AG10803 (cell line): Measurements from ENCODE around the gene CNTNAP4.

Experiments used
- DNase-seq: peaks from one replicate; pipeline ENCODE4 v3.0.0; 2010; ENCODE audit warnings: low read depth
- H3K4me3 ChIP-seq: 2 replicates; pipeline ENCODE4 v1.5.1; 2011; ENCODE audit warnings: mild to moderate bottlenecking, low read length, control low read depth
- TF ChIP-seq, protein P1 (sequence below): conservative IDR thresholded peaks from 2 replicates; pipeline ENCODE4 v1.5.1; 2011; ENCODE audit warnings: mild to moderate bottlenecking, low read length, control low read depth, inconsistent platforms

Gene CNTNAP4

GRCh38 chr16:76524356-76524755 lies 247.2 kb downstream of the CNTNAP4 start:
- H3K4me3 ChIP-seq = no peak overlapping the region
- TF ChIP-seq, protein P1, sequence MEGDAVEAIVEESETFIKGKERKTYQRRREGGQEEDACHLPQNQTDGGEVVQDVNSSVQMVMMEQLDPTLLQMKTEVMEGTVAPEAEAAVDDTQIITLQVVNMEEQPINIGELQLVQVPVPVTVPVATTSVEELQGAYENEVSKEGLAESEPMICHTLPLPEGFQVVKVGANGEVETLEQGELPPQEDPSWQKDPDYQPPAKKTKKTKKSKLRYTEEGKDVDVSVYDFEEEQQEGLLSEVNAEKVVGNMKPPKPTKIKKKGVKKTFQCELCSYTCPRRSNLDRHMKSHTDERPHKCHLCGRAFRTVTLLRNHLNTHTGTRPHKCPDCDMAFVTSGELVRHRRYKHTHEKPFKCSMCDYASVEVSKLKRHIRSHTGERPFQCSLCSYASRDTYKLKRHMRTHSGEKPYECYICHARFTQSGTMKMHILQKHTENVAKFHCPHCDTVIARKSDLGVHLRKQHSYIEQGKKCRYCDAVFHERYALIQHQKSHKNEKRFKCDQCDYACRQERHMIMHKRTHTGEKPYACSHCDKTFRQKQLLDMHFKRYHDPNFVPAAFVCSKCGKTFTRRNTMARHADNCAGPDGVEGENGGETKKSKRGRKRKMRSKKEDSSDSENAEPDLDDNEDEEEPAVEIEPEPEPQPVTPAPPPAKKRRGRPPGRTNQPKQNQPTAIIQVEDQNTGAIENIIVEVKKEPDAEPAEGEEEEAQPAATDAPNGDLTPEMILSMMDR = no peak
- DNase-seq = no peak

- TF ChIP-seq, protein P1 = no peak
- DNase-seq = no peak
- H3K4me3 ChIP-seq = no peak overlapping the region
Observed at GRCh38 chr16:76524769-76525168, 247.6 kb downstream of the CNTNAP4 start.

GRCh38 chr16:76527244-76527643 lies 250.0 kb downstream of the CNTNAP4 start:
- TF ChIP-seq, protein P1 = no peak
- DNase-seq = no peak
- no peak overlapping the region for H3K4me3 ChIP-seq

DNA sequence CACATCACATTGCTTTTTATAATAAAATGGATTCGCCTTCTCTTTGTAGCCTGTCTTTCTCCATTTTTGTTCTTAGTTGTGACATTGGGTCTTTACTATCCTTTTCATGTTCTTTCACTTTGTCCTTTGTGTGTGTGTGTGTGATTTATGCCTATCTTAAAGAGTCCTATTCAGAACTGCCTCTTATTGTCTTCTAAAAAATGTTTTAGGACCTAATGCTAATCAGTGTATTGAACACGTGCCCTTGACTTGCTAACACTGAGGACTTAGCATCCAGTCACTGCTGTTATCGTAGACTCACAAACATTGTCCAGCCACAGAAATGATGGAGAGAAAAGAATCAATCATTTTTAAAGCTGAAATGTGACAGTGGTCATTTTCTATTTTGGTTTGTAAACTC lies 251.9 kb downstream of the CNTNAP4 start:
- TF ChIP-seq, protein P1 = no peak
- DNase-seq = no peak
- no peak overlapping the region for H3K4me3 ChIP-seq

DNA sequence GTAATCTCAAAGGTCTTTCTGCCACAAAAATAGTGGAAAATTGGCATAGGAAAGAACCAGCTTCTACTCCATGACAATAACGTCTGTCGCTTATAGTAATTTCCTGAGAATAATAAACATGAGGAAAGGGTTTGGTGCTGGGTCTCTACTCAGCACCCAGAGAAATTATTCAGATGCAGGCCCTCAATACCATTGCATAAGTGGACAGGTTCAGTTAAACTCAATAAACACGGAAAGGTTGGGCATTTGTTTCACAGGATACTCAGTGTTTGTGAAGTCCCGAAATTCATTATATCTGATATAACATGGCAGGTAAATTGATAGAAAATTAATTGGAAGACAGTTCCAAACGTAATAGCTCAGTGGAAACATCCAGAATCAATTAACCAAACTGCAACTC lies 254.0 kb downstream of the CNTNAP4 start:
- TF ChIP-seq, protein P1 = no peak
- no peak overlapping the region for H3K4me3 ChIP-seq
- no peak for DNase-seq

DNA sequence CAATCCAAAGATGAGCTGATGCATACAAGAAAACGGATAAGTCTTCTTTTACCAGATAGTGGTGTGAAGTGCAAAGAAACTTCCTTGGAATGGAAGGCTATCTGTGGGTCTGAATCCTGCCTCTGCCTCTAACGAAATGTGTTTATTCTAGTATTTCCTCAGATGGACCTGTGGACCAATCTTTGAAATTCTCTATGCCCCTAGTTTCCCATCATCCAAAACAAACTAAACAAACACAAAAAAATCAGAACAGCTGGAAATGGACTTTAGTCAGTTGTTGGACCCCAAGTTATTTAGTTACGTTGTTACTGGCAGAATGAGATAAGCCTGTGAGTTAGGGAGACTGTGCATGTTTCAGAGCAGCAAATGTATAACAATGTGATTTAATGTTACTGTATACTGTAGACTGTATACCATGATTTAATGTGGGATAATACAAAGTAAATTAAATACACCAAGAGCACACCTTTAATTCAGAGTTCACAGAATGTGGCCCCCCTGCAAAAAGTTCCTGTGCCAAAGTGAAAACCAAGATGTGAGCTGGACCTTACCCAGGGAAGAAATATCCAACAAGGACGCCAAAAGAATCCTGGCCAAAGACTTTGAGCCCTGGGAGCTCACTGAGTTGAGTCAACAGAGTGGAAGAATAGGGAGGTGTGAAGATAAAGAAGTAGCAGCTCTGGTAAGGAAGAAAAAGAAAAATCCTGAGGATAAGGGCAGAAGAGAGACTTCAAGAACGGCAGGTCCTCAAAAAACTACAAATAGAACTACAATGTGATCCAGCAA lies 255.2 kb downstream of the CNTNAP4 start:
- H3K4me3 ChIP-seq = no peak overlapping the region
- TF ChIP-seq, protein P1 = no peak
- no peak for DNase-seq

DNA sequence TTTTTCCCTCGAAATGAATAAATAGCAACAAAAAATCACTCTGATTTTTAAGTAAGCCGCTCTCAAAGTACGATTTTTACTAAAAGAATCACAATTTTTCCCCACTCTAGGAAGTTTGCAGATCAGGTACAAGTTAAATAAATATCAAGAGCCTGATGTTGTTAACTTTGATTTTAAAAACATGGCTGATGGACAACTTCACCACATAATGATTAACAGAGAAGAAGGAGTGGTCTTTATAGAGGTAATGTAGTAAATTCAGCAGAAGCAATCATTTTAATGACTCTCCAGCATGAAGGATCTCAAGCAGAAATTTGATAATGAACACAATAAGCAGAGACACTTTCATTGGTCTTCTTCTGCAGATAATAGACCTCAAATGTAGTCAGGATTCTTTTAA lies 262.4 kb downstream of the CNTNAP4 start:
- TF ChIP-seq, protein P1 = no peak
- H3K4me3 ChIP-seq = no peak overlapping the region
- DNase-seq = no peak
